Neuronal stem cell (in vitro differentiated cells): Measurements from ENCODE around the gene IVNS1ABP.

ENCODE experiments used
- DNase-seq: peaks from one replicate; pipeline ENCODE4 v3.0.0-alpha.2; 2013; ENCODE audit warnings: low spot score
- H2AFZ ChIP-seq: one replicate; pipeline ENCODE4 v1.6.1; 2013; ENCODE audit warnings: mild to moderate bottlenecking, low read length, inconsistent platforms
- H2AK5ac ChIP-seq: 2 replicates; pipeline ENCODE4 v1.6.1; 2013; ENCODE audit warnings: low read depth, mild to moderate bottlenecking, inconsistent platforms, low read length, moderate library complexity, mixed read lengths
- H2BK120ac ChIP-seq: 2 replicates; pipeline ENCODE4 v1.6.1; 2013; ENCODE audit warnings: low read depth, mild to moderate bottlenecking, inconsistent platforms, low read length, moderate library complexity, mixed read lengths
- H2BK12ac ChIP-seq: one replicate; pipeline ENCODE4 v1.6.1; 2013; ENCODE audit warnings: low read length, inconsistent platforms
- H2BK15ac ChIP-seq: 2 replicates; pipeline ENCODE4 v1.6.1; 2013; ENCODE audit warnings: mild to moderate bottlenecking, low read length, inconsistent platforms, mixed read lengths
- H2BK5ac ChIP-seq: one replicate; pipeline ENCODE4 v1.6.1; 2013; ENCODE audit warnings: inconsistent platforms, mild to moderate bottlenecking, low read length, moderate library complexity
- H3K14ac ChIP-seq: one replicate; pipeline ENCODE4 v1.6.1; 2013; ENCODE audit warnings: low read length, inconsistent platforms
- H3K18ac ChIP-seq: 2 replicates; pipeline ENCODE4 v1.6.1; 2013; ENCODE audit warnings: low read length, inconsistent platforms
- H3K23ac ChIP-seq: 2 replicates; pipeline ENCODE4 v1.6.1; 2013; ENCODE audit warnings: low read depth, mild to moderate bottlenecking, mixed read lengths, low read length, inconsistent platforms; ENCODE audit not compliant: poor library complexity
- H3K27ac ChIP-seq: replicated peaks from 3 replicates; pipeline ENCODE4 v1.5.1; 2013; ENCODE audit warnings: low read length, inconsistent platforms
- H3K27me3 ChIP-seq, 3 experiments: 2 replicates each; pipeline ENCODE4 v1.6.1; 2013; ENCODE audit warnings: low read length in 3 of 3, mild to moderate bottlenecking in 2 of 3, inconsistent platforms in 1 of 3, low read depth in 1 of 3, mixed read lengths in 1 of 3, moderate library complexity in 1 of 3; ENCODE audit not compliant: control insufficient read depth in 3 of 3, insufficient read depth in 3 of 3
- H3K36me3 ChIP-seq, 2 donors: replicated peaks in 1 of 2; 2 replicates each; pipeline ENCODE4 v1.6.1; 2013; ENCODE audit warnings: low read length in 2 of 2; ENCODE audit not compliant: control insufficient read depth in 2 of 2, insufficient read depth in 2 of 2
- H3K4ac ChIP-seq: 2 replicates; pipeline ENCODE4 v1.6.1; 2013; ENCODE audit warnings: inconsistent platforms, mild to moderate bottlenecking, low read length, moderate library complexity
- H3K4me1 ChIP-seq, 2 donors: 1 replicate in 1 of 2; 2 replicates in 1 of 2; pipeline ENCODE4 v1.6.1; 2013; ENCODE audit warnings: low read length in 2 of 2, low read depth in 1 of 2; ENCODE audit not compliant: control insufficient read depth in 2 of 2, insufficient read depth in 1 of 2
- H3K4me2 ChIP-seq: one replicate; pipeline ENCODE4 v1.6.1; 2013; ENCODE audit warnings: mild to moderate bottlenecking, low read length, inconsistent platforms; ENCODE audit not compliant: insufficient read depth, poor library complexity, severe bottlenecking
- H3K4me3 ChIP-seq, 2 donors: 2 replicates each; pipeline ENCODE4 v1.5.1; 2013; ENCODE audit warnings: low read length in 2 of 2, mild to moderate bottlenecking in 2 of 2, inconsistent platforms in 1 of 2, moderate library complexity in 1 of 2
- H3K79me1 ChIP-seq: one replicate; pipeline ENCODE4 v1.6.1; 2013; ENCODE audit warnings: low read depth, mild to moderate bottlenecking, inconsistent platforms, low read length, moderate library complexity
- H3K9ac ChIP-seq: one replicate; pipeline ENCODE4 v1.6.1; 2013; ENCODE audit warnings: mild to moderate bottlenecking, low read depth, low read length, inconsistent platforms; ENCODE audit not compliant: poor library complexity
- H3K9me3 ChIP-seq, 2 donors: replicated peaks in 1 of 2; 2 replicates each; pipeline versions ENCODE3 to v1.6.1; 2013; ENCODE audit warnings: low read length in 2 of 2, mild to moderate bottlenecking in 2 of 2, inconsistent platforms in 1 of 2, low read depth in 1 of 2, mixed read lengths in 1 of 2, moderate library complexity in 1 of 2; ENCODE audit not compliant: control insufficient read depth in 2 of 2, insufficient read depth in 1 of 2
- H4K8ac ChIP-seq: one replicate; pipeline ENCODE4 v1.6.1; 2013; ENCODE audit warnings: low read depth, mild to moderate bottlenecking, inconsistent platforms, low read length, moderate library complexity
- H4K91ac ChIP-seq: one replicate; pipeline ENCODE4 v1.6.1; 2013; ENCODE audit warnings: low read length, low read depth, mild to moderate bottlenecking, inconsistent platforms; ENCODE audit not compliant: poor library complexity
- WGBS, 2 donors: extraction: QIAGEN DNeasy Blood & Tissue Kit; methylation state at CpG; one replicate each; pipeline ENCODE4 v1.1.7; 2013; ENCODE audit warnings: missing lambda C conversion rate in 2 of 2, mixed read lengths in 1 of 2; ENCODE audit not compliant: insufficient read length in 2 of 2, insufficient replicate concordance in 1 of 2; ENCODE audit errors: extremely low coverage in 2 of 2; 5-methylcytosine and 5-hydroxymethylcytosine counted together

IVNS1ABP gene

DNA sequence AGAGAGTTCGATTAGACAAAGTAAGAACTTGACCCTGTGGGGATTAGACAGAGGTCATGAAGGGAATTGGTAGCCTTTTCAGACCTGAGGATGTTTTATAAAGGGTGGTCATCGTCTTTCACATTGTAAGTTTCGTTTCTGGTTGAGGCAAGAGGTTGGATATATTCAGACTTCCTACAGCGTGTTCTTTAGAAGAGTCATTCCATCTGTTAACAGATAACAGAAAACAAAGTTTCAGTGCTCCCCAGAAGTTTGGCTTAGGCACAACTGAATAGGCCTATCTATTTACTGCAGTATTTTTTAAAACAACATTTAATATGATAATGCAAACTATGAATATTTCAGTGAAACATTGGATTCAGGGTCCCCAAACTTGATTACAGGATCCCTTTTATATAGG is 17.1 kb upstream of the IVNS1ABP start:
- Histone ChIP-seq H4K91ac (no peak overlapping the region), H2BK15ac (no peak overlapping the region), H4K8ac (no peak overlapping the region), H3K9ac (no peak overlapping the region), H2BK5ac (no peak overlapping the region), H3K14ac (no peak overlapping the region), H3K4ac (no peak overlapping the region), H3K27me3 (no peaks in the 10 kb centered on the region), H2BK12ac (no peak overlapping the region), H3K9me3 (no peaks in the 10 kb centered on the region), H3K27ac (no peak overlapping the region), H2BK120ac (no peak overlapping the region), H3K23ac (no peak overlapping the region), H3K18ac (no peak overlapping the region), H2AK5ac (no peak overlapping the region), H3K36me3 (no peaks in the 10 kb centered on the region), H3K4me2 (no peak overlapping the region), H2AFZ (no peak overlapping the region), H3K4me3 (no peak overlapping the region), H3K79me1 (no peaks in the 10 kb centered on the region), H3K4me1 (no peaks in the 10 kb centered on the region)
- WGBS, 2 donors, result no CpG with 5 or more reads among the region's 4 CpGs
- DNase-seq, result no peak

DNA sequence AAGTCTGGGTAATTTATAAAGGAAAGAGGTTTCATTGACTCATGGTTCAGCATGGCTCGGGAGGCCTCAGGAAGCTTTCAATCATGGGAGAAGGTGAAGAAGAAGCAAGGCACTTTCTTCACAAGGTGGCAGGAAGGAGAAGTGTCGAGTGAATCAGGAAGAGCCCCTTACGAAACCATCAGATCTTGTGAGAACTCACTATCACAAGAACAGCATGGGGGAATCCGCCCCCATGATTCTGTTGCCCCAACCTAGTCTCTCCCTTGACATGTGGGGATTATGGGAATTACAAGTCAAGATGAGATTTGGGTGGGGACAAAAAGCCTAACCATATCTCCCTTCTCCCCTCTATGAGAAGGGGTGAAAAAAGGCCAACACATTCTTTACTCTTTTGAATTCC is 11.2 kb upstream of the IVNS1ABP start:
- Histone ChIP-seq H2AK5ac (no peak overlapping the region), H2AFZ (no peak overlapping the region), H3K9me3 (no peaks in the 10 kb centered on the region), H2BK120ac (no peak overlapping the region), H2BK12ac (no peak overlapping the region), H2BK15ac (no peak overlapping the region), H3K4me3 (no peak overlapping the region), H3K36me3 (no peaks in the 10 kb centered on the region), H3K4me1 (no peaks in the 10 kb centered on the region), H3K4ac (no peak overlapping the region), H3K14ac (no peak overlapping the region), H3K4me2 (no peak overlapping the region), H4K8ac (no peak overlapping the region), H2BK5ac (no peak overlapping the region), H3K79me1 (no peaks in the 10 kb centered on the region), H3K23ac (no peak overlapping the region), H3K27ac (no peak overlapping the region), H3K18ac (no peak overlapping the region), H3K9ac (no peak overlapping the region), H4K91ac (no peak overlapping the region), H3K27me3 (no peaks in the 10 kb centered on the region)
- no peak for DNase-seq
- WGBS, 2 donors, result no CpG with 5 or more reads among the region's 4 CpGs

DNA sequence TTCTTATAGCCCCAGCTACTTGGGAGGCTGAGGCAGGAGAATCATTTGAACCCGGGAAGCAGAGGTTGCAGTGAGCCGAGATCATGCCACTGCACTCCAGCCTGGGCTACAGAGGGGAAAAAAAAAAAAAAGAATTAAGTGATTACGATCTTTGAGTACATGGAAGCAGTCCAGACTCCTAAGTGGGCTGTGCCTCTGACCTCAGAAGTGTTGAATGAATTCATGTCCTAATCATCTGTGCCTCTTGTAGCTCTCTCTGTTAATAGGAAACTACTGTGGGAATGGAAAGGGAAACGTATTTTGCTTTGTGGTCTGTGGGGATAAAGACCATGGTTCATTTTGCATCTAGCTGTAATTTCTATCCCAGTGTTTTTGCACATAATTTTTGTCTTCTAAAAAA is 8.4 kb upstream of the IVNS1ABP start:
- WGBS, 2 donors, result no CpG with 5 or more reads among the region's 4 CpGs
- H3K14ac ChIP-seq, result no peak overlapping the region
- no peak overlapping the region for H3K4ac ChIP-seq
- no peak for DNase-seq
- no peak overlapping the region for H3K27ac ChIP-seq
- H2BK120ac ChIP-seq, result no peak overlapping the region
- no peaks in the 10 kb centered on the region for H3K4me1 ChIP-seq
- no peak overlapping the region for H2AK5ac ChIP-seq
- no peak overlapping the region for H3K9ac ChIP-seq
- no peak overlapping the region for H2BK15ac ChIP-seq
- H3K4me3 ChIP-seq, result no peak overlapping the region
- no peaks in the 10 kb centered on the region for H3K27me3 ChIP-seq
- no peaks in the 10 kb centered on the region for H3K79me1 ChIP-seq
- no peak overlapping the region for H4K8ac ChIP-seq
- no peak overlapping the region for H3K4me2 ChIP-seq
- no peak overlapping the region for H3K23ac ChIP-seq
- no peaks in the 10 kb centered on the region for H3K9me3 ChIP-seq
- H2AFZ ChIP-seq, result no peak overlapping the region
- no peaks in the 10 kb centered on the region for H3K36me3 ChIP-seq
- H4K91ac ChIP-seq, result no peak overlapping the region
- no peak overlapping the region for H3K18ac ChIP-seq
- no peak overlapping the region for H2BK5ac ChIP-seq
- H2BK12ac ChIP-seq, result no peak overlapping the region

DNA sequence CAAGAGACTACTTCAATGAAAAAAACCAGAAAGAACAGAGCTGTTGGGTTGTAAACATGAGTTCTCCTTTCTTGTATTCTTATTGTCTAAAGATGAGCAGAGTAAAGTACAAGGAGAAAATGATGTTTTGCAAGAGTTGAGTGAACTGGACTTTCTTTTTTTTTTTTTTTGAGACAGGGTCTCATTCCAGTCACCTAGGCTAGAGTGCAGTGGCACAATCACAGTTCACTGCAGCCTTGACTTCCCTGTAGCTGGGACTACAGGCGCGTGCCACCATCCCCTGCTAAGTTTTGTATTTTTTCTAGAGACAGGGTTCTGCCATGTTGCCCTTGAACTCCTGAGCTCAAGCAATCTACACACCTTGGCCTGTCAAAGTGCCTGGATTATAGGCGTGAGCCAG is 7.1 kb upstream of the IVNS1ABP start:
- no peak overlapping the region for H2BK120ac ChIP-seq
- H3K4me1 ChIP-seq, result no peaks in the 10 kb centered on the region
- H4K8ac ChIP-seq, result no peak overlapping the region
- H3K23ac ChIP-seq, result no peak overlapping the region
- no peak overlapping the region for H2BK5ac ChIP-seq
- H3K27me3 ChIP-seq, result no peaks in the 10 kb centered on the region
- H3K4me2 ChIP-seq, result no peak overlapping the region
- no peak for DNase-seq
- no peak overlapping the region for H3K4me3 ChIP-seq
- no peak overlapping the region for H2AK5ac ChIP-seq
- no peaks in the 10 kb centered on the region for H3K79me1 ChIP-seq
- WGBS, 2 donors, result no CpG with 5 or more reads among the region's 3 CpGs
- H3K36me3 ChIP-seq, result no peaks in the 10 kb centered on the region
- H2BK15ac ChIP-seq, result no peak overlapping the region
- H3K27ac ChIP-seq, result no peak overlapping the region
- H3K9me3 ChIP-seq, result no peaks in the 10 kb centered on the region
- H3K18ac ChIP-seq, result no peak overlapping the region
- no peak overlapping the region for H2AFZ ChIP-seq
- no peak overlapping the region for H4K91ac ChIP-seq
- no peak overlapping the region for H3K9ac ChIP-seq
- H3K14ac ChIP-seq, result no peak overlapping the region
- H2BK12ac ChIP-seq, result no peak overlapping the region
- H3K4ac ChIP-seq, result no peak overlapping the region
